A549 (cell line): ENCODE measurements around the gene UBQLN4. TPM values are rescaled to one million over a fixed set of nuclear protein-coding genes. Genes with fewer than 3 reads are reported as not detected.

Experiments used
- ATAC-seq, 2 experiments: fragments of 200-7000 bp in 1 of 2; fragments of >200 bp in 1 of 2; cut with Nextera tagmentation in 1 of 2; cut with Tn5 transposase in 1 of 2; 3 replicates each; pipeline versions ENCODE4 v1.8.0 to v1.9.1; 2018 to 2020; ENCODE audit warnings: mild to moderate bottlenecking in 1 of 2, moderate library complexity in 1 of 2
- CTCF ChIA-PET: fragments of 300-600 bp; sonication (Branson Sonifier 250); formaldehyde crosslinking; extraction: SDS; loops from one replicate; lab custom pipeline; 2021; ENCODE audit warnings: antibody characterized with exemption, inconsistent platforms; lab: Yijun Ruan, JAX
- POLR2A ChIA-PET: fragments of 350-600 bp; formaldehyde crosslinking; extraction: SDS; loops from one replicate; lab custom pipeline; 2021; ENCODE audit warnings: antibody characterized with exemption, inconsistent platforms; lab: Yijun Ruan, JAX
- DNase-seq, 2 experiments: peaks; one replicate each; pipeline versions ENCODE4 v3.0.0 to v3.0.0-alpha.2; 2011 to 2016; ENCODE audit warnings: low read depth in 1 of 2, low spot score in 1 of 2
- FAIRE-seq: peaks from 2 replicates; lab custom pipeline; 2011; peaks lifted over from hg19 to GRCh38; lab: Jason Lieb, UNC
- H3K27ac ChIP-seq, 2 experiments: fragments of >200 bp; sonication (Bioruptor Twin); formaldehyde crosslinking; 3 replicates each; pipeline ENCODE4 v1.5.1; 2016 to 2017
- H3K4me1 ChIP-seq: fragments of >200 bp; sonication (Bioruptor Twin); formaldehyde crosslinking; 3 replicates; pipeline ENCODE4 v1.6.1; 2016
- H3K4me2 ChIP-seq: fragments of >200 bp; sonication (Bioruptor Twin); formaldehyde crosslinking; 3 replicates; pipeline ENCODE4 v1.6.1; 2016
- H3K4me3 ChIP-seq: fragments of >200 bp; sonication (Bioruptor Twin); formaldehyde crosslinking; 3 replicates; pipeline ENCODE4 v1.5.1; 2016
- H3K9me3 ChIP-seq: fragments of >200 bp; sonication (Bioruptor Twin); formaldehyde crosslinking; 3 replicates; pipeline ENCODE4 v1.6.1; 2016
- BHLHE40 ChIP-seq: IDR thresholded peaks from 2 replicates; pipeline ENCODE4 v1.6.1; 2012; ENCODE audit warnings: low read depth, low read length, inconsistent platforms
- CEBPB ChIP-seq, 2 experiments: fragments of >200 bp in 1 of 2; sonication (Bioruptor Twin) in 1 of 2; formaldehyde crosslinking in 1 of 2; IDR thresholded peaks; 2 replicates each; pipeline ENCODE4 v1.6.1; 2012 to 2016
- EHF ChIP-seq: fragments of 250-450 bp; sonication (Bioruptor Pico); IDR thresholded peaks from 2 replicates; pipeline ENCODE4 v1.5.0; 2020; ENCODE audit warnings: mild to moderate bottlenecking
- EHMT2 ChIP-seq: fragments of 200-600 bp; sonication (generic); IDR thresholded peaks from 2 replicates; pipeline ENCODE4 v1.6.1; 2016; ENCODE audit warnings: antibody characterized with exemption, low read depth, mild to moderate bottlenecking, moderate library complexity
- FOSB ChIP-seq: fragments of 250-450 bp; sonication (Bioruptor Pico); IDR thresholded peaks from 2 replicates; pipeline ENCODE4 v1.5.0; 2020; ENCODE audit warnings: mild to moderate bottlenecking, moderate library complexity
- FOSL2 ChIP-seq, 2 experiments: fragments of 450-650 bp in 1 of 2; fragments of >200 bp in 1 of 2; sonication (Bioruptor Twin) in 1 of 2; formaldehyde crosslinking; IDR thresholded peaks; 2 replicates each; pipeline versions ENCODE4 v1.5.0 to v1.6.1; 2016 to 2020; ENCODE audit warnings: mild to moderate bottlenecking in 1 of 2, moderate library complexity in 1 of 2
- FOXS1 ChIP-seq: fragments of 250-450 bp; sonication (Bioruptor Pico); IDR thresholded peaks from 2 replicates; pipeline ENCODE4 v1.5.0; 2020; ENCODE audit warnings: mild to moderate bottlenecking, moderate library complexity
- GATA3 ChIP-seq: IDR thresholded peaks from 2 replicates; pipeline ENCODE4 v1.6.1; 2012; ENCODE audit warnings: borderline replicate concordance
- HOXB13 ChIP-seq: fragments of 250-450 bp; sonication (Bioruptor Pico); IDR thresholded peaks from 2 replicates; pipeline ENCODE4 v1.5.0; 2020; ENCODE audit warnings: low read depth, mild to moderate bottlenecking, moderate library complexity
- KDM1A ChIP-seq: fragments of 200-600 bp; sonication (generic); IDR thresholded peaks from 2 replicates; pipeline ENCODE4 v1.6.1; 2016; ENCODE audit warnings: low read depth, mild to moderate bottlenecking
- KDM5A ChIP-seq: fragments of 200-600 bp; sonication (generic); IDR thresholded peaks from 2 replicates; pipeline ENCODE4 v1.6.1; 2016; ENCODE audit warnings: antibody characterized with exemption, mild to moderate bottlenecking
- PHF8 ChIP-seq: fragments of 200-600 bp; sonication (generic); IDR thresholded peaks from 2 replicates; pipeline ENCODE4 v1.6.1; 2016; ENCODE audit warnings: low read depth, mild to moderate bottlenecking, antibody characterized with exemption, moderate library complexity, borderline replicate concordance
- RAD21 ChIP-seq, 2 experiments: fragments of >200 bp in 1 of 2; sonication (Bioruptor Twin) in 1 of 2; formaldehyde crosslinking in 1 of 2; IDR thresholded peaks in 1 of 2; conservative IDR thresholded peaks in 1 of 2; 2 replicates in 1 of 2; 3 replicates in 1 of 2; pipeline ENCODE4 v1.6.1; 2012 to 2018; ENCODE audit warnings: inconsistent platforms in 1 of 2
- RCOR1 ChIP-seq: fragments of 150-350 bp; IDR thresholded peaks from 2 replicates; pipeline ENCODE4 v1.6.1; 2014; ENCODE audit warnings: antibody characterized with exemption, low read length, low read depth
- SREBF2 ChIP-seq: fragments of 450-650 bp; IDR thresholded peaks from 2 replicates; pipeline ENCODE4 v1.6.1; 2014; ENCODE audit warnings: mild to moderate bottlenecking, moderate library complexity
- TFCP2L1 ChIP-seq: fragments of 250-450 bp; sonication (Bioruptor Pico); IDR thresholded peaks from 2 replicates; pipeline ENCODE4 v1.5.0; 2021; ENCODE audit warnings: mild to moderate bottlenecking
- ZC3H11A ChIP-seq: fragments of 450-650 bp; IDR thresholded peaks from 2 replicates; pipeline ENCODE4 v1.6.1; 2014; ENCODE audit warnings: antibody characterized with exemption, mild to moderate bottlenecking
- ZFP36 ChIP-seq: fragments of 450-650 bp; IDR thresholded peaks from 2 replicates; pipeline ENCODE4 v1.6.1; 2014; ENCODE audit warnings: borderline replicate concordance; ENCODE audit not compliant: partially characterized antibody
- WGBS: methylation state at CpG from one replicate; pipeline ENCODE4 v1.1.6; 2017; ENCODE audit errors: missing lambda C conversion rate; 5-methylcytosine and 5-hydroxymethylcytosine counted together
- polyA plus RNA-seq, 4 experiments: library from polyadenylated mRNA; depleted of rRNA in 3 of 4; stranded (reverse); fragments of >200 nt; fragmentation: RNase III in 1 of 4; extraction: RNeasy Plus Mini Kit Qiagen cat#74134 plus additional on column Dnase treatment in 1 of 4; gene quantifications; 2 replicates in 3 of 4; 3 replicates in 1 of 4; pipeline ENCODE4 v1.2.3, GENCODE V29; 2011 to 2017
- TF ChIP-seq, protein P1 (sequence below): fragments of >200 bp; sonication (Bioruptor Twin); formaldehyde crosslinking; IDR thresholded peaks from 2 replicates; pipeline ENCODE4 v1.6.1; 2016
- TF ChIP-seq, protein P2 (sequence below): IDR thresholded peaks from 2 replicates; pipeline ENCODE4 v1.6.1; 2012
- TF ChIP-seq, protein P3 (sequence below): fragments of >200 bp; sonication (Bioruptor Twin); formaldehyde crosslinking; IDR thresholded peaks from 3 replicates; pipeline ENCODE4 v1.5.1; 2016
- TF ChIP-seq, protein P4 (sequence below): IDR thresholded peaks from 2 replicates; pipeline ENCODE4 v1.6.1; 2012; ENCODE audit warnings: low read depth, borderline replicate concordance
- TF ChIP-seq, protein P5 (sequence below): fragments of 250-450 bp; sonication (Bioruptor Pico); IDR thresholded peaks from 2 replicates; pipeline ENCODE4 v1.5.0; 2020; ENCODE audit warnings: low read depth, mild to moderate bottlenecking, moderate library complexity
- TF ChIP-seq, protein P6 (sequence below): fragments of 450-650 bp; IDR thresholded peaks from 2 replicates; pipeline ENCODE4 v1.6.1; 2014; ENCODE audit warnings: antibody characterized with exemption

Gene UBQLN4
- polyA plus RNA-seq, 2 of the 4 experiments (the other 2 are of a cell fraction), result 38.2 to 42.0 TPM

DNA sequence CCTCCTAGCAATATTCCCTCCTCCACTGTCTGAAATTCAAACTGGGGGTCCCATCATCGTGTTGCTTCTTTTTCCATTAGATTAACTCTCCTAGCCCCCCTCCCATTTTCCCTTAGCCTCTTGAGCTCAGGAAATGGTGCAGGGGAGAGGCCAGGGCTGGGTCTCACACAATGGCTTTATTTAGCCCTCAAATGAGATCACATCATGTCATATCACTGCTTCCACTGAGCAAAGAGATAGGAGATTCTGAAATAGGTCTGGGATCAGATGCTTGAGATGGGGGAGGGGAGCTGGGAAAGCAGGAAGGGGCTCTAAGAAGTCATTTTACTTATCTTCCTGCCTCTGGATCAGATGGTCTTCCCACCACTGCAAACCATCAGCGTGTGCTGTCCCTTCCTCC, 57.4 kb downstream of the UBQLN4 start:
- FAIRE-seq (no peak), DNase-seq (no peak), ATAC-seq (no peak)
- ChIA-PET POLR2A (interaction anchor here (1.1 kb wide), 1 partner anchor 62 kb away, joined by 4 read pairs; the partner anchor contains the start of gene KHDC4), CTCF (interaction anchor here (0.8 to 24.7 kb wide), 6 partner anchors 12 to 70 kb away, joined by 3 to 423 read pairs (median 5); partner anchors contain the start of gene RXFP4)
- Histone ChIP-seq H3K9me3 (no peaks in the 10 kb centered on the region), H3K4me2 (no peak overlapping the region), H3K27ac (no peak overlapping the region), H3K4me1 (peaks cover 6% of the 10 kb centered on the region), H3K4me3 (no peak overlapping the region)
- WGBS, result 45% methylated on average over 2 of the region's 2 CpGs
- TF ChIP-seq SREBF2, result no peak
- TF ChIP-seq CEBPB (IDR thresholded peaks at IDR 0.05), result no peak
- TF ChIP-seq EHF, result no peak
- TF ChIP-seq FOXS1 (CRISPR knock-in tag), result no peak
- TF ChIP-seq HOXB13 (CRISPR knock-in tag), result no peak
- TF ChIP-seq, protein P1, sequence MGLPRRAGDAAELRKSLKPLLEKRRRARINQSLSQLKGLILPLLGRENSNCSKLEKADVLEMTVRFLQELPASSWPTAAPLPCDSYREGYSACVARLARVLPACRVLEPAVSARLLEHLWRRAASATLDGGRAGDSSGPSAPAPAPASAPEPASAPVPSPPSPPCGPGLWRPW, result no peak
- TF ChIP-seq KDM5A, result no peak
- TF ChIP-seq FOSL2 (IDR thresholded peaks at IDR 0.05), result no peak
- TF ChIP-seq FOSL2 (CRISPR knock-in tag; IDR thresholded peaks at IDR 0.05), result no peak
- TF ChIP-seq, protein P2, sequence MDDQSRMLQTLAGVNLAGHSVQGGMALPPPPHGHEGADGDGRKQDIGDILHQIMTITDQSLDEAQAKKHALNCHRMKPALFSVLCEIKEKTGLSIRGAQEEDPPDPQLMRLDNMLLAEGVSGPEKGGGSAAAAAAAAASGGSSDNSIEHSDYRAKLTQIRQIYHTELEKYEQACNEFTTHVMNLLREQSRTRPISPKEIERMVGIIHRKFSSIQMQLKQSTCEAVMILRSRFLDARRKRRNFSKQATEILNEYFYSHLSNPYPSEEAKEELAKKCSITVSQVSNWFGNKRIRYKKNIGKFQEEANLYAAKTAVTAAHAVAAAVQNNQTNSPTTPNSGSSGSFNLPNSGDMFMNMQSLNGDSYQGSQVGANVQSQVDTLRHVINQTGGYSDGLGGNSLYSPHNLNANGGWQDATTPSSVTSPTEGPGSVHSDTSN, result no peak
- no peak for TF ChIP-seq KDM1A
- no peak for TF ChIP-seq EHMT2
- TF ChIP-seq, protein P3, sequence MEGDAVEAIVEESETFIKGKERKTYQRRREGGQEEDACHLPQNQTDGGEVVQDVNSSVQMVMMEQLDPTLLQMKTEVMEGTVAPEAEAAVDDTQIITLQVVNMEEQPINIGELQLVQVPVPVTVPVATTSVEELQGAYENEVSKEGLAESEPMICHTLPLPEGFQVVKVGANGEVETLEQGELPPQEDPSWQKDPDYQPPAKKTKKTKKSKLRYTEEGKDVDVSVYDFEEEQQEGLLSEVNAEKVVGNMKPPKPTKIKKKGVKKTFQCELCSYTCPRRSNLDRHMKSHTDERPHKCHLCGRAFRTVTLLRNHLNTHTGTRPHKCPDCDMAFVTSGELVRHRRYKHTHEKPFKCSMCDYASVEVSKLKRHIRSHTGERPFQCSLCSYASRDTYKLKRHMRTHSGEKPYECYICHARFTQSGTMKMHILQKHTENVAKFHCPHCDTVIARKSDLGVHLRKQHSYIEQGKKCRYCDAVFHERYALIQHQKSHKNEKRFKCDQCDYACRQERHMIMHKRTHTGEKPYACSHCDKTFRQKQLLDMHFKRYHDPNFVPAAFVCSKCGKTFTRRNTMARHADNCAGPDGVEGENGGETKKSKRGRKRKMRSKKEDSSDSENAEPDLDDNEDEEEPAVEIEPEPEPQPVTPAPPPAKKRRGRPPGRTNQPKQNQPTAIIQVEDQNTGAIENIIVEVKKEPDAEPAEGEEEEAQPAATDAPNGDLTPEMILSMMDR, result no peak
- TF ChIP-seq, protein P4, sequence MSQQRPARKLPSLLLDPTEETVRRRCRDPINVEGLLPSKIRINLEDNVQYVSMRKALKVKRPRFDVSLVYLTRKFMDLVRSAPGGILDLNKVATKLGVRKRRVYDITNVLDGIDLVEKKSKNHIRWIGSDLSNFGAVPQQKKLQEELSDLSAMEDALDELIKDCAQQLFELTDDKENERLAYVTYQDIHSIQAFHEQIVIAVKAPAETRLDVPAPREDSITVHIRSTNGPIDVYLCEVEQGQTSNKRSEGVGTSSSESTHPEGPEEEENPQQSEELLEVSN, result no peak
- no peak for TF ChIP-seq RAD21 (conservative IDR thresholded peaks at IDR 0.05 in 1 of 2, IDR thresholded peaks at IDR 0.05 in 1 of 2)
- no peak for TF ChIP-seq ZC3H11A
- TF ChIP-seq, all 56 proteins: peak for 0

DNA sequence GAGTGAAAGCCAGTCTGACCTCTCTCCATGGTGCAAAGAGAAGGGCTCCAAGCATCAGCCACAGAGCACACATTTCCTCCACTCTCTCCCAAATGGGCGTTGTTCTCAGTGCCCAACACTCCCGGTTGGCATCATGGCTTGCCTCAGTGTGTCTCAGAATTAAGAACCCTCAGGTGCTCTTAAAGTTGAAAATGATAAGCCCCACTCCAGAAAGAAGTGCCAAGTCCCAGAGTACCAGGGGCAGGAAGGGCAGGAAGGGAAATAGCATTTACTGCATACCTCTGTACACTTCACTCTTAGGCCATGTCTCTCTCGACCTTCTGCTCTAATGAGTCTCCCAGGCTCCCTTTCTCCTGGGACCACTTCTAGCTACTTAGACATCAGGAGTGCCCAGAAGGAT, 60.0 kb downstream of the UBQLN4 start:
- POLR2A ChIA-PET, result no interaction called here
- Histone ChIP-seq H3K4me2 (no peak overlapping the region), H3K4me1 (peaks cover 6% of the 10 kb centered on the region)
- DNase-seq, result no peak
- TF ChIP-seq SREBF2 (no peak), FOSL2 (IDR thresholded peaks at IDR 0.05) (no peak), FOSL2 (CRISPR knock-in tag; IDR thresholded peaks at IDR 0.05) (no peak)
- TF ChIP-seq, all 56 proteins: peak for 0
- Histone ChIP-seq H3K27ac (no peak overlapping the region), H3K9me3 (no peaks in the 10 kb centered on the region), H3K4me3 (no peak overlapping the region)
- FAIRE-seq, result no peak
- ATAC-seq, result no peak
- WGBS, result 58% methylated on average over 3 of the region's 3 CpGs
- CTCF ChIA-PET, result interaction anchor here (0.7 to 24.7 kb wide), 5 partner anchors 9 to 52 kb away, joined by 3 to 423 read pairs (median 5); partner anchors contain the start of gene RXFP4

DNA sequence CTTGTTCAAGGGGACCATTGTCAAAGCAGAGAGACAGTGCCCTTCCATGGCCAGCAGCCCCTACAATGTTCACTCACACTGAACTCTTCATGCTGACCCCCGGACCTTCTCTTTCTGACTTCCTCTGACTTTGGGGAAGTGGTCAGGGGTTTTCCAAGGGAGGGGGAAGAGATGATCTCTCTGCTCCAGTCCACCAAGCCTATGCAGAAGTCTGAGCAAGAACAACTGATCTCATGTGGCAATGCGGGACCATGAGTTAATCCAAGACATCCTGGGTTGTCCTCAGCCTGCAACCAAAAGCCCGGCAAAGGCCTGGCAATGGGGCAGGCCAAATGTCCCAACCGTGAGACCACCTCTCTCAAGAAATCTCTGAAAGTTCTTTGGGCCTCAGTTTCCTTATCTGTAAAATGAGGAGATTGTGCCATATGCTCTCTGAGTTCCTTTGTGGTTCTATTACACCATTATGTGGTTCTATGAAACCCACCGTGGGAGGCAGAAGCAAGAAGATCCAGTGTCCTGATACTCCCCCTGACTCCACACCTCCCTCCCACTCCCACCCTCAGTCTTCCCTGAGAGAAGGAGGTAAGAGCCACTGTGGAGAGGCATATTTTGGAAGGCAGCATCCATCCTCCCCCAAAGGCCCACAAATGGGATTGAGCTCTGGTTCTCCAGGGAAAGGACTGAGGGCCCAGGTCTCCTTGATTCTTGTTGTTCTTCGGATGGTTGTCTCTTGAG, 63.4 kb downstream of the UBQLN4 start:
- Histone ChIP-seq H3K4me3 (no peak overlapping the region), H3K9me3 (no peaks in the 10 kb centered on the region), H3K4me2 (no peak overlapping the region), H3K4me1 (peaks cover 6% of the 10 kb centered on the region), H3K27ac (peak overlapping the region in 1 of 2 experiments; percentile 42; a peak in 1 of 6 replicates)
- DNase-seq (no peak), ATAC-seq (no peak; a peak in 1 of 6 replicates), FAIRE-seq (no peak)
- ChIA-PET POLR2A (interaction anchor here (1.5 kb wide), 1 partner anchor 56 kb away, joined by 4 read pairs; the partner anchor contains the start of gene KHDC4), CTCF (interaction anchor here (0.6 to 24.7 kb wide), 38 partner anchors 8 to 264 kb away, joined by 3 to 423 read pairs (median 4); partner anchors contain the start of genes ARHGEF2, GON4L, KHDC4 and RAB25)
- TF ChIP-seq BHLHE40, result no peak
- TF ChIP-seq RCOR1, result no peak
- no peak for TF ChIP-seq FOXS1 (CRISPR knock-in tag)
- TF ChIP-seq ZC3H11A, result no peak
- no peak for TF ChIP-seq FOSL2 (IDR thresholded peaks at IDR 0.05)
- TF ChIP-seq FOSL2 (CRISPR knock-in tag; IDR thresholded peaks at IDR 0.05), result no peak
- TF ChIP-seq TFCP2L1 (CRISPR knock-in tag), result no peak
- TF ChIP-seq GATA3, result no peak
- no peak for TF ChIP-seq PHF8
- TF ChIP-seq, protein P5, sequence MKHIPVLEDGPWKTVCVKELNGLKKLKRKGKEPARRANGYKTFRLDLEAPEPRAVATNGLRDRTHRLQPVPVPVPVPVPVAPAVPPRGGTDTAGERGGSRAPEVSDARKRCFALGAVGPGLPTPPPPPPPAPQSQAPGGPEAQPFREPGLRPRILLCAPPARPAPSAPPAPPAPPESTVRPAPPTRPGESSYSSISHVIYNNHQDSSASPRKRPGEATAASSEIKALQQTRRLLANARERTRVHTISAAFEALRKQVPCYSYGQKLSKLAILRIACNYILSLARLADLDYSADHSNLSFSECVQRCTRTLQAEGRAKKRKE (CRISPR knock-in tag), result no peak
- TF ChIP-seq, protein P2, result no peak
- TF ChIP-seq ZFP36, result no peak
- no peak for TF ChIP-seq FOSB (CRISPR knock-in tag)
- TF ChIP-seq, protein P6, sequence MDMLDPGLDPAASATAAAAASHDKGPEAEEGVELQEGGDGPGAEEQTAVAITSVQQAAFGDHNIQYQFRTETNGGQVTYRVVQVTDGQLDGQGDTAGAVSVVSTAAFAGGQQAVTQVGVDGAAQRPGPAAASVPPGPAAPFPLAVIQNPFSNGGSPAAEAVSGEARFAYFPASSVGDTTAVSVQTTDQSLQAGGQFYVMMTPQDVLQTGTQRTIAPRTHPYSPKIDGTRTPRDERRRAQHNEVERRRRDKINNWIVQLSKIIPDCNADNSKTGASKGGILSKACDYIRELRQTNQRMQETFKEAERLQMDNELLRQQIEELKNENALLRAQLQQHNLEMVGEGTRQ, result no peak
- 75% methylated on average over 6 of the region's 6 CpGs for WGBS
